GM12864 (cell line): ENCODE results near the gene IPO13.
A peak's percentile ranks its signal among the peaks of the same experiment; 100 is the strongest.

ENCODE experiments used
- DNase-seq: peaks from one replicate; pipeline ENCODE4 v3.0.0-alpha.2; 2011; ENCODE audit warnings: low read depth
- H3K4me3 ChIP-seq: 2 replicates; pipeline ENCODE4 v1.5.1; 2011; ENCODE audit warnings: mild to moderate bottlenecking, low read depth, low read length, control low read depth
- CTCF ChIP-seq: IDR thresholded peaks from 2 replicates; pipeline ENCODE4 v1.5.1; 2011; ENCODE audit warnings: low read depth, mild to moderate bottlenecking, moderate library complexity, low read length, control low read depth, inconsistent platforms; ENCODE audit errors: missing control alignments

Gene IPO13

GRCh38 chr1:43990271-43991199, 43.8 kb downstream of the IPO13 start:
- peak overlapping the region; percentile 64 for H3K4me3 ChIP-seq
- peak; percentile 2 for TF ChIP-seq CTCF
- DNase-seq = no peak

- TF ChIP-seq CTCF = no peak
- DNase-seq = no peak
- H3K4me3 ChIP-seq = peak overlapping the region; percentile 64
Measured at GRCh38 chr1:43991200-43991475, 44.4 kb downstream of the IPO13 start.

- no peak for DNase-seq
- peak within 1 kb of the TSS; percentile 64 for H3K4me3 ChIP-seq
- TF ChIP-seq CTCF = no peak
Measured at GRCh38 chr1:43991476-43992231, 44.9 kb downstream of the IPO13 start, which contains the start of gene CCDC24. CCDC24 (plus strand) TSS chr1:43991599; CDS start chr1:43991879, 280 bp downstream.

- no peak for TF ChIP-seq CTCF
- H3K4me3 ChIP-seq = peak overlapping the region; percentile 64; the same call in 1 of the 2 replicates
- DNase-seq = no peak
Measured at GRCh38 chr1:43992232-43992995, 45.7 kb downstream of the IPO13 start.

- no peak for DNase-seq
- no peak for TF ChIP-seq CTCF
- no peak overlapping the region for H3K4me3 ChIP-seq
Measured at GRCh38 chr1:43993206-43993914, 46.6 kb downstream of the IPO13 start.

- no peak overlapping the region for H3K4me3 ChIP-seq
- DNase-seq = no peak
Measured at GRCh38 chr1:43994071-43994470, 47.3 kb downstream of the IPO13 start.

More at GRCh38 chr1:43994071-43994470, 47.3 kb downstream of the IPO13 start:
- no peak for TF ChIP-seq CTCF
